Globus pallidus (tissue), 1 donor: ENCODE results near the gene TMEM217.

Source experiments
- DNase-seq: peaks from one replicate; pipeline ENCODE4 v3.0.0-alpha.2; 2015; ENCODE audit warnings: low spot score

Gene TMEM217

DNA sequence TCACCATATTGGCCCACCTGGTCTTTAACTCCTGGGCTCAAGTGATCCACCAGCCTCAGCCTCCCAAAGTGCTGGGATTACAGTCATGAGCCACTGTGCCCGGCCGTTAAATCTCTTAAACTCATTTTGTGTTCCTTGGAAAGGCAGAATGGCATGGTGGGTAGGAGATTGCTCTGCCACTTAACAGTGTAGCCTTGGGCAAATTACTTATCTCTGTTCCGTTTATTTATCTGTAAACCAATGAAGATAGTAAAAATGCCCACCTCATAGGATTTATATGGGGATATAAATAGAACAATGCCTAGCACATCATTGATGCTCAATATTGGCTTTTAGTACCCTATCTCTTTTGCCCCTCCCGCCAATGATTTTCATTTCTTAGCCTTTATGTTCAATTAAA is 95.2 kb downstream of the TMEM217 start:
- no peak for DNase-seq
